ENCODE results near the gene MPDZ. TPM values are rescaled to one million over a fixed set of nuclear protein-coding genes. Genes with fewer than 3 reads are reported as not detected.

MPDZ gene
- total RNA-seq, 1 donor: 66.6 TPM

DNA sequence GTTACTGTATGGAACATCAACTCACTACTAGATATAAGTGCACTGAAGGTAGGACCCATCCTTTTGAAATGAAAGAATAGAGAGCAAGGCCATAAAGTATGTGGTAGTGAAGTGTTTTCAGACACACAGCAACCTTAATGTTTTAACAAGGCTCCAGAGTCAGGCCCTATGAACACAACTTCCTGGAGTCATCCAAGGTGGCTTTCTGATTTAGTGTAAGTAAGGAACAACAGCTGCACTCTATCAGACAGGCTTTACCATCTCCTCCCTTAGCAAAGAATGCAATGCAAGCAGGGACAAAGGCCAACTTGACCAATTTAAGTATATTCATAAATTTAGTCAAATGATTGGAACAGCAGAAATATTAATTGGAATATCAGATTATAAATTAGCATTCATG lies 90.1 kb downstream of the MPDZ start:
- no peak for DNase-seq (ENCODE audit: insufficient read length, low spot score, missing footprints)
- Histone ChIP-seq H3K9me3 (ENCODE audit: low read depth, low read length) (no peaks in the 10 kb centered on the region), H2AFZ (ENCODE audit: low read length) (no peak overlapping the region), H4K20me1 (ENCODE audit: insufficient read depth, low read length) (no peaks in the 10 kb centered on the region), H3K27me3 (ENCODE audit: insufficient read depth, low read length) (no peaks in the 10 kb centered on the region), H3K79me2 (ENCODE audit: insufficient read depth, low read length) (no peaks in the 10 kb centered on the region), H3K27ac (ENCODE audit: low read depth, low read length) (no peak overlapping the region), H3K4me3 (ENCODE audit: insufficient read depth, low read length) (no peak overlapping the region), H3K4me1 (ENCODE audit: insufficient read depth, low read length) (no peaks in the 10 kb centered on the region), H3K36me3 (ENCODE audit: insufficient read depth, low read length) (peaks cover 35% of the 10 kb centered on the region), H3K4me2 (ENCODE audit: insufficient read depth, low read length) (no peak overlapping the region)
- TF ChIP-seq, protein P1, sequence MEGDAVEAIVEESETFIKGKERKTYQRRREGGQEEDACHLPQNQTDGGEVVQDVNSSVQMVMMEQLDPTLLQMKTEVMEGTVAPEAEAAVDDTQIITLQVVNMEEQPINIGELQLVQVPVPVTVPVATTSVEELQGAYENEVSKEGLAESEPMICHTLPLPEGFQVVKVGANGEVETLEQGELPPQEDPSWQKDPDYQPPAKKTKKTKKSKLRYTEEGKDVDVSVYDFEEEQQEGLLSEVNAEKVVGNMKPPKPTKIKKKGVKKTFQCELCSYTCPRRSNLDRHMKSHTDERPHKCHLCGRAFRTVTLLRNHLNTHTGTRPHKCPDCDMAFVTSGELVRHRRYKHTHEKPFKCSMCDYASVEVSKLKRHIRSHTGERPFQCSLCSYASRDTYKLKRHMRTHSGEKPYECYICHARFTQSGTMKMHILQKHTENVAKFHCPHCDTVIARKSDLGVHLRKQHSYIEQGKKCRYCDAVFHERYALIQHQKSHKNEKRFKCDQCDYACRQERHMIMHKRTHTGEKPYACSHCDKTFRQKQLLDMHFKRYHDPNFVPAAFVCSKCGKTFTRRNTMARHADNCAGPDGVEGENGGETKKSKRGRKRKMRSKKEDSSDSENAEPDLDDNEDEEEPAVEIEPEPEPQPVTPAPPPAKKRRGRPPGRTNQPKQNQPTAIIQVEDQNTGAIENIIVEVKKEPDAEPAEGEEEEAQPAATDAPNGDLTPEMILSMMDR (IDR thresholded peaks at IDR 0.05; ENCODE audit: extremely low read depth, low read depth, low read length): no peak

DNA sequence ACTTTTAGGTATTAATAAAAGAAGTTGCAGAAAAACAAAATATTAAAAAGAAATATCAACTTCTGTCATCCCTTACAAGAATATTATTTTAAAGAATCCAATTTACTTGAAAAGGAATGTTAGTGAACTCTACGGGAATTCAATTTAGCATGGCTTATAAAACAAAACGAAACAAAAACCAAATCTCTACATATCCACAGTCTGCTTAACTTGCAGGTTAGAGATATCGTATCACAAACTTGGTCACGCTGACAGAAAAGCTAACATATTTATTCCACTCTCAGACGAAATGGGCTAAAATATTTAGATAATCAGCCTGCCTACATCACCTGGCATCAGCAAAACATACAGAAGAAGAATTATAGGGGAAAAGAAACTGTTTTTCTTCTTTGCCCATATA lies 92.7 kb downstream of the MPDZ start:
- Histone ChIP-seq H2AFZ (ENCODE audit: low read length) (no peak overlapping the region), H3K27ac (ENCODE audit: low read depth, low read length) (no peak overlapping the region), H3K9me3 (ENCODE audit: low read depth, low read length) (no peaks in the 10 kb centered on the region), H3K79me2 (ENCODE audit: insufficient read depth, low read length) (no peaks in the 10 kb centered on the region), H3K4me3 (ENCODE audit: insufficient read depth, low read length) (no peak overlapping the region), H3K4me2 (ENCODE audit: insufficient read depth, low read length) (no peak overlapping the region), H3K36me3 (ENCODE audit: insufficient read depth, low read length) (peaks cover 22% of the 10 kb centered on the region), H4K20me1 (ENCODE audit: insufficient read depth, low read length) (no peaks in the 10 kb centered on the region), H3K4me1 (ENCODE audit: insufficient read depth, low read length) (no peaks in the 10 kb centered on the region), H3K27me3 (ENCODE audit: insufficient read depth, low read length) (no peaks in the 10 kb centered on the region)
- TF ChIP-seq, protein P1 (IDR thresholded peaks at IDR 0.05; ENCODE audit: extremely low read depth, low read depth, low read length): no peak
- DNase-seq (ENCODE audit: insufficient read length, low spot score, missing footprints): no peak

DNA sequence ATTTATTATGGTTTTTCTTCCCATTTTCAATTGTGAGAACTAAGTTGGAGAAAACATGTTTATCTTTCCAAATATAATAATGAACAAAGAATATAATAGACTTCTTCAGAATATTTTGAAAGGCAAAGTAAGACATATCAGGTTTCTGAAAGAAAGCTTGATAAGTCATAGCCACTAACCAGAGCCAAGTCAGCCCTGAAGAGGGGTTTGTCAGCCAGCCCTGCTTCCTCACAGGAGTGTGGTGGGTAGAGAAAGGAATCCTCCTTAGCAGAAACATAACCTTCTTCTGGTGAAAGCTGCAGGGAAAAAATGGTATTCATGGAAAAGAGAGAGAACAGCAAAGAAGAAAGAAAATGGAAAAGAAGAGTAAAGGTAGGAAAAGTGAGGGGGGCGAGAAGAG lies 93.4 kb downstream of the MPDZ start:
- H3K4me3 ChIP-seq (ENCODE audit: insufficient read depth, low read length): no peak overlapping the region
- H3K27me3 ChIP-seq (ENCODE audit: insufficient read depth, low read length): no peaks in the 10 kb centered on the region
- H3K27ac ChIP-seq (ENCODE audit: low read depth, low read length): no peak overlapping the region
- no peaks in the 10 kb centered on the region for H3K79me2 ChIP-seq (ENCODE audit: insufficient read depth, low read length)
- no peaks in the 10 kb centered on the region for H3K9me3 ChIP-seq (ENCODE audit: low read depth, low read length)
- TF ChIP-seq, protein P1 (IDR thresholded peaks at IDR 0.05; ENCODE audit: extremely low read depth, low read depth, low read length): no peak
- H4K20me1 ChIP-seq (ENCODE audit: insufficient read depth, low read length): no peaks in the 10 kb centered on the region
- H3K4me2 ChIP-seq (ENCODE audit: insufficient read depth, low read length): no peak overlapping the region
- no peak overlapping the region for H2AFZ ChIP-seq (ENCODE audit: low read length)
- H3K4me1 ChIP-seq (ENCODE audit: insufficient read depth, low read length): no peaks in the 10 kb centered on the region
- no peak for DNase-seq (ENCODE audit: insufficient read length, low spot score, missing footprints)
- peaks cover 22% of the 10 kb centered on the region for H3K36me3 ChIP-seq (ENCODE audit: insufficient read depth, low read length)

DNA sequence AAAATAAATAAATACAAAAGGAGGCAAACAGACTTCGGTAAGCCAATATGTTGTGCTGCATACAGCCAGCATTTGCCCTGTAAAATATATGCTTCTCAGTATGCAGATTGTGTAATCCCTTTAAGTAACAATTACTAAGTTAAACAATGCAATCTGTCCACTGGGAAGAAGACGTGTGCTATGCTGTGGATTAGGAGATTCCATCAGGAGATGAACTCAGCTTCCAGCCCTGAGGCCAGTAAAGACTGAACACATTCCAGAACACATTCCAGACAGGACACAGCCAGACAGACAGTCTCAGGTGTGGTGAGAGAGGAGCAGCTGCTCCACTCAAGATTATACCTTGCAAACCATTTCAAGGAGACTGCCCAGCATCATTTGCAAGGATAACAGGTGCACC lies 97.8 kb downstream of the MPDZ start:
- no peaks in the 10 kb centered on the region for H3K4me1 ChIP-seq (ENCODE audit: insufficient read depth, low read length)
- no peak for DNase-seq (ENCODE audit: insufficient read length, low spot score, missing footprints)

More for the DNA sequence above, 97.8 kb downstream of the MPDZ start:
- no peak overlapping the region for H2AFZ ChIP-seq (ENCODE audit: low read length)
- no peaks in the 10 kb centered on the region for H3K79me2 ChIP-seq (ENCODE audit: insufficient read depth, low read length)
- H3K9me3 ChIP-seq (ENCODE audit: low read depth, low read length): no peaks in the 10 kb centered on the region
- H3K36me3 ChIP-seq (ENCODE audit: insufficient read depth, low read length): no peaks in the 10 kb centered on the region
- H3K27me3 ChIP-seq (ENCODE audit: insufficient read depth, low read length): no peaks in the 10 kb centered on the region
- H4K20me1 ChIP-seq (ENCODE audit: insufficient read depth, low read length): no peaks in the 10 kb centered on the region
- no peak overlapping the region for H3K4me3 ChIP-seq (ENCODE audit: insufficient read depth, low read length)
- H3K27ac ChIP-seq (ENCODE audit: low read depth, low read length): no peak overlapping the region
- no peak overlapping the region for H3K4me2 ChIP-seq (ENCODE audit: insufficient read depth, low read length)
- TF ChIP-seq, protein P1 (IDR thresholded peaks at IDR 0.05; ENCODE audit: extremely low read depth, low read depth, low read length): no peak
